Measurements from ENCODE around the gene IQGAP3. TPM values are rescaled to one million over a fixed set of nuclear protein-coding genes. Genes with fewer than 3 reads are reported as not detected.

IQGAP3 gene
- polyA plus RNA-seq, 2 of the 4 experiments (the other 2 are of a cell fraction) = 15.6 to 17.0 TPM

GRCh38 chr1:156533568-156534220, 38.7 kb downstream of the IQGAP3 start:
- ChIA-PET POLR2A (no interaction called here), CTCF (interaction anchor here (1.2 to 2.1 kb wide), 4 partner anchors 9 to 74 kb away, joined by 3 to 8 read pairs (median 6); no protein-coding TSS in a partner anchor)
- no peak for DNase-seq (ENCODE audit: low read depth in 1 of 2, low spot score in 1 of 2)
- Histone ChIP-seq H3K9me3 (no peaks in the 10 kb centered on the region), H3K4me1 (no peaks in the 10 kb centered on the region), H3K4me3 (no peak overlapping the region), H3K27ac (no peak overlapping the region), H3K4me2 (no peak overlapping the region)
- WGBS (ENCODE audit: missing lambda C conversion rate) = 88% methylated on average over 11 of the region's 11 CpGs
- no peak for ATAC-seq
- no peak for FAIRE-seq
- TF ChIP-seq RAD21 (conservative IDR thresholded peaks at IDR 0.05 in 1 of 2, IDR thresholded peaks at IDR 0.05 in 1 of 2) = no peak

DNA sequence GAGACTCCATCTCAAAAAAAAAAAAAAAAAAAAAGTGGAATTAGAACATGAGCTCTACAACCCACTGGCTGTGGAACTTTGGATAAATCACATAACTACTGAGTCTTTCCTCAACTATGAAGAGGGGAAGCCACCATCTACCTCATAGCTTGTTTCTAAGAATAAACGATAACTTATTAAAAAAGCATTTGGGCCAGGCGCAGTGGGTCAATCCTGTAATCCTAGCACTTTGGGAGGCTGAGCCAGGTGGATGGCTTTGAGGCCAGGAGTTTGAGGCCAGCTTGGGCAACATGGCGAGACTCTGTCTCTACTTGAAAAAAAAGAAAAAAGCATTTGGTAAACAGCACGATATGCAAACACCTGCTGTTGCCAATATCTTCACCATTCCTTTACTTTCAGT, 40.0 kb downstream of the IQGAP3 start:
- ChIA-PET CTCF (interaction anchor here (0.6 to 2.1 kb wide), 11 partner anchors 8 to 110 kb away, joined by 3 to 8 read pairs (median 4); no protein-coding TSS in a partner anchor), POLR2A (interaction anchor here (0.6 kb wide), 1 partner anchor 31 kb away, joined by 3 read pairs; no protein-coding TSS in a partner anchor)
- H3K4me3 ChIP-seq = no peak overlapping the region
- no peaks in the 10 kb centered on the region for H3K9me3 ChIP-seq
- H3K27ac ChIP-seq = no peak overlapping the region
- no peak for ATAC-seq
- no peaks in the 10 kb centered on the region for H3K4me1 ChIP-seq
- H3K4me2 ChIP-seq = no peak overlapping the region
- no peak for FAIRE-seq
- WGBS (ENCODE audit: missing lambda C conversion rate) = 94% methylated on average over 4 of the region's 4 CpGs
- no peak for TF ChIP-seq ZSCAN20 (CRISPR knock-in tag; IDR thresholded peaks at IDR 0.05)
- no peak for TF ChIP-seq CBX2 (IDR thresholded peaks at IDR 0.05; ENCODE audit: borderline replicate concordance, low read depth)
- TF ChIP-seq CEBPB (IDR thresholded peaks at IDR 0.05) = no peak
- TF ChIP-seq PHF8 (IDR thresholded peaks at IDR 0.05; ENCODE audit: borderline replicate concordance, low read depth) = no peak
- DNase-seq (ENCODE audit: low read depth in 1 of 2, low spot score in 1 of 2) = no peak

- H3K9me3 ChIP-seq = no peaks in the 10 kb centered on the region
- FAIRE-seq (no peak), ATAC-seq (no peak), DNase-seq (ENCODE audit: low read depth in 1 of 2, low spot score in 1 of 2) (no peak)
- H3K4me3 ChIP-seq = no peak overlapping the region
- ChIA-PET CTCF (interaction anchor here (1.4 kb wide), 1 partner anchor 84 kb away, joined by 4 read pairs; no protein-coding TSS in a partner anchor), POLR2A (no interaction called here)
- no peaks in the 10 kb centered on the region for H3K4me1 ChIP-seq
- 92% methylated on average over 13 of the region's 18 CpGs for WGBS (ENCODE audit: missing lambda C conversion rate)
- no peak overlapping the region for H3K27ac ChIP-seq
- TF ChIP-seq FOSL2 (IDR thresholded peaks at IDR 0.05) (no peak), FOSL2 (CRISPR knock-in tag; IDR thresholded peaks at IDR 0.05) (no peak), CTCF (IDR thresholded peaks at IDR 0.05) (no peak), EP300 (IDR thresholded peaks at IDR 0.05) (no peak), ZFP36 (IDR thresholded peaks at IDR 0.05; ENCODE audit: borderline replicate concordance, partially characterized antibody) (no peak), HMGXB4 (CRISPR knock-in tag; IDR thresholded peaks at IDR 0.05; ENCODE audit: borderline replicate concordance) (no peak), POLR2AphosphoS2 (conservative IDR thresholded peaks at IDR 0.05; ENCODE audit: low read length) (no peak), ESRRA (IDR thresholded peaks at IDR 0.05; ENCODE audit: borderline replicate concordance, low read length) (no peak)
- no peak overlapping the region for H3K4me2 ChIP-seq
These were observed 42.4 kb downstream of the IQGAP3 start for GRCh38 chr1:156530006-156530405.

- Histone ChIP-seq H3K9me3 (no peaks in the 10 kb centered on the region), H3K4me3 (no peak overlapping the region), H3K4me1 (no peaks in the 10 kb centered on the region), H3K4me2 (no peak overlapping the region), H3K27ac (no peak overlapping the region)
- ChIA-PET POLR2A (no interaction called here), CTCF (interaction anchor here (0.8 to 3.0 kb wide), 4 partner anchors 11 to 80 kb away, joined by 3 to 9 read pairs (median 4); no protein-coding TSS in a partner anchor)
- ATAC-seq (no peak), DNase-seq (ENCODE audit: low read depth in 1 of 2, low spot score in 1 of 2) (no peak), FAIRE-seq (no peak)
- TF ChIP-seq NFE2L2 (conservative IDR thresholded peaks at IDR 0.05; ENCODE audit: low read length) (no peak), HMGXB4 (CRISPR knock-in tag; IDR thresholded peaks at IDR 0.05; ENCODE audit: borderline replicate concordance) (no peak), RNF2 (IDR thresholded peaks at IDR 0.05; ENCODE audit: borderline replicate concordance, low read depth) (no peak)
- WGBS (ENCODE audit: missing lambda C conversion rate) = 75% methylated on average over 8 of the region's 8 CpGs
These were observed 43.4 kb downstream of the IQGAP3 start for GRCh38 chr1:156528875-156529425.
